ENCODE data around the gene SMG6. TPM values are rescaled to one million over a fixed set of nuclear protein-coding genes. Genes with fewer than 3 reads are reported as not detected.
A peak's percentile ranks its signal among the peaks of the same experiment; 100 is the strongest.

Gene SMG6
- total and polyA plus RNA-seq, 3 experiments from 2014 or later, result 11.2 to 54.1 (median 53.3) TPM

DNA sequence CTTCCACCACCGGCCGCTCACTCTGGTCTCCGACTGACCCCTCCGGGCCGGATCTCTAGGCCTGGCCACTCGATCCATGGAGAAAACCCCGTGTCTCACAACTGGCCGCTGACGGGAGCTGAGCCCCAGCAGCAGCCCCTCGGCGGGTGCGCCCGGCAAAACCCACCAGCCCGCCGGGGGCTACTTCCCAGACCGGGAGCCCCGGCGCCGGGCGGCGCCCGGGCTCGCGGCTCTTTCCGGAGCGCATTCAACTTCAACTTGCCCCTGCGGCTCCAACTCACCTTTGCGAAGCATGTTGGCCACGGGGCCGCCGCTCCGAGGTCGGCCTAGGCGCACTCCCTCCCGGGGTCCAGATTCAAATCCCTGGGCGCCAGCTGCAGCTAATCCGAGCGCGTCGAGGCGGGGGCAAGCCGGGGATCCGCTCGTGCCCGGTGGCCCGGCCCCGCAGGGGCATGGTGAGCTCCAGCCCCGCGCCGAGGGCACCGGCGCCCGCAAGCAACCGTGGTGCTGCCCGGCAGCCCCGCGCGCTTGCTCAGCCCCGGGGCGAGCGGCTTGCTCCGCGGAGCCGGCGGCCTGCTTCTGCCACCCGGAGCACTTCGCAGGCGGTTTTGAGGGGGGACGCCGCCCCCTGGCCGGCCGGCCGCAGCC is 278.9 kb downstream of the SMG6 start:
- Mint-ChIP-seq H3K4me1 (peaks cover 12 to 36% (median 20%) of the 10 kb centered on the region in 3 donors), H3K36me3 (no peaks in the 10 kb centered on the region), H3K4me3 (peak overlapping the region in 6 of 7 donors; percentile 63 to 86 (median 76)), H3K9me3 (no peaks in the 10 kb centered on the region), H3K27ac (no peak overlapping the region), H3K27me3 (peaks cover 29 to 31% of the 10 kb centered on the region in 2 donors)
- no peaks in the 10 kb centered on the region for H3K36me3 ChIP-seq (ENCODE audit: insufficient read depth, low read length)
- peaks cover 16% of the 10 kb centered on the region for H3K27me3 ChIP-seq (ENCODE audit: insufficient read depth, low read length, poor library complexity, severe bottlenecking)
- POLR2A ChIA-PET, result interaction anchor here (1.0 to 1.1 kb wide), 3 partner anchors 154 to 308 kb away, joined by 3 to 4 read pairs (median 3); no protein-coding TSS in a partner anchor
- no peaks in the 10 kb centered on the region for H3K9me3 ChIP-seq (ENCODE audit: low read length)
- CTCF ChIA-PET, result interaction anchor here (1.2 to 2.7 kb wide), 5 partner anchors 11 to 376 kb away, joined by 3 to 13 read pairs (median 5); partner anchors contain the start of gene HIC1
- H3K4me3 ChIP-seq (ENCODE audit: low read length), result peak overlapping the region; percentile 50
- no peak for DNase-seq
- H3K4me1 ChIP-seq (ENCODE audit: insufficient read depth, low read length), result peaks cover 25% of the 10 kb centered on the region
- no peak overlapping the region for H3K27ac ChIP-seq (ENCODE audit: low read depth, low read length)

DNA sequence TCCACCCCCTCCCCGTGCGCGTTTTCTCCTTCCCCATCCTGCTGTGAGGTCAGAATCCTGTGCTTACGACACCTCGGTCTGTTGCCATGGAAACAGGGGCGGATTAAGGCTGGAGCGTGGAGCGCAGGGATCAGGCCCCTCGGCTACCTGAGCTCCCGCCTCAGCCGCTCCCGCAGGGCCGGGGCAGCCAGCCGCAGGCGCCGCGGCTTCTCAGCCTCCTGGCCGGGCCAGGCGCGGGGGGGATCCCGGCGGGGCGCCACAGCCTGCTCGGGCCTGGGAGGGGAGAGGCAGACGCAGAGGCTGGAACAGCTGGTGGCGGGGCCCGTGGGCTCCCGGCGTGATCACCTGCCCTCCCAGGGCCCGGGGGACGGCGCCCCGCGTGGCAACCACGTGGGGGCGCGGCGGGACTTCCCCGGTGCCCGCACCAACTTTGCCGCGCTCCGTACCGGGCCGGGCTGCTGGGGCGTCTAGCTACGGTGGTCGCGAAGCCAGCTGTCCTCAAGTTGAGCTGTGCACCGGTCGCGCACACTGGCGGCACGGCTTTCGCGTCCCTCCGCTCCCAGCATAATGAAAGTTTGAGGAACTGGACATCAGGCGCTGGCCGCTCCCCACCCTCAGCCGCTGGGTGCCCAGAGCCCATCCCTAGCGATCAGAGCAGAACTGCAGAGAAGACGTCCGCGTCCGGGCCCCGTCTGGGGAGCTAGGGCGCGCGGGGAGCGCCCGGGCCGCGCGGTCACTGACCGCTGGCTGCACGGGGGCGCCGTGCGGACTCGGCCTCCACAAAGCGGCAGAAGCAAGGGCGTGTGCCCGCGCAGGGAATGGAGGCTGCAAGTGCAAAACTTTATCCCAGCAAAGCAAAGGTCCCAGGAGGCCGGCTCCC is 279.7 kb downstream of the SMG6 start:
- Mint-ChIP-seq H3K36me3 (no peaks in the 10 kb centered on the region), H3K4me1 (peaks cover 12 to 34% (median 20%) of the 10 kb centered on the region in 3 donors), H3K27ac (peak overlapping the region in 2 of 8 donors; percentile 55 to 58), H3K4me3 (peak overlapping the region; percentile 72 to 82 (median 76)), H3K9me3 (no peaks in the 10 kb centered on the region), H3K27me3 (peaks cover 35 to 37% of the 10 kb centered on the region in 2 donors)
- ChIA-PET POLR2A (interaction anchor here (0.6 to 1.0 kb wide), 2 partner anchors 26 to 307 kb away, joined by 3 read pairs; no protein-coding TSS in a partner anchor), CTCF (interaction anchor here (0.8 to 2.7 kb wide), 5 partner anchors 10 to 375 kb away, joined by 3 to 13 read pairs (median 5); partner anchors contain the start of gene HIC1)
- peaks cover 22% of the 10 kb centered on the region for H3K4me1 ChIP-seq (ENCODE audit: insufficient read depth, low read length)
- no peaks in the 10 kb centered on the region for H3K9me3 ChIP-seq (ENCODE audit: low read length)
- no peaks in the 10 kb centered on the region for H3K36me3 ChIP-seq (ENCODE audit: insufficient read depth, low read length)
- DNase-seq, result peak; percentile 19 to 68 (median 44)
- peak overlapping the region; percentile 50 for H3K4me3 ChIP-seq (ENCODE audit: low read length)
- H3K27ac ChIP-seq (ENCODE audit: low read depth, low read length), result no peak overlapping the region
- peaks cover 16% of the 10 kb centered on the region for H3K27me3 ChIP-seq (ENCODE audit: insufficient read depth, low read length, poor library complexity, severe bottlenecking)

DNA sequence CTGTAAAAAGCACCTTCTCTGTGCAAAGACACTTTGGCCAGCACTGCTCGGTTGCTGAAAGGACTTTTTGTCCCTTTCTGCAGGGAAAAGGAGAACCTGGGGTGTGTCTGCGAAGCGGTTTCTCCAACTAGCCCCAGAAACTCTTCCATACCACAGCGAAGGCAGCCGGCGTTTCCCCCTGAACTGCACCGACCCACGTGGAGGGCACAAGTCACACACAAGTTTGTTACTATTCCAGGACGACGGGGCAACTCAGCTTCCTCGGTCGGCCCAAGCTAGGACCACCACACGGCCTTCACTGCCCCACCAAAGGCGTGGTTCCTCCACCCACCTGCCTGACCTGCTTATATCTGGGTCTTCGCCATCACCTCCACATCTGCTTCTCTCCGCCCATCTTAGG is 280.3 kb downstream of the SMG6 start:
- Histone ChIP-seq H3K4me3 (ENCODE audit: low read length) (no peak overlapping the region), H3K9me3 (ENCODE audit: low read length) (no peaks in the 10 kb centered on the region), H3K4me1 (ENCODE audit: insufficient read depth, low read length) (peaks cover 22% of the 10 kb centered on the region), H3K36me3 (ENCODE audit: insufficient read depth, low read length) (no peaks in the 10 kb centered on the region), H3K27ac (ENCODE audit: low read depth, low read length) (no peak overlapping the region), H3K27me3 (ENCODE audit: insufficient read depth, low read length, poor library complexity, severe bottlenecking) (peaks cover 16% of the 10 kb centered on the region)
- H3K9me3 Mint-ChIP-seq, result no peaks in the 10 kb centered on the region
- peak overlapping the region; percentile 45 to 76 (median 63) for H3K4me3 Mint-ChIP-seq
- H3K4me1 Mint-ChIP-seq, result peaks cover 12 to 34% (median 20%) of the 10 kb centered on the region in 3 donors
- peaks cover 38% of the 10 kb centered on the region in 2 donors for H3K27me3 Mint-ChIP-seq
- H3K36me3 Mint-ChIP-seq, result no peaks in the 10 kb centered on the region
- CTCF ChIA-PET, result interaction anchor here (0.8 kb wide), 1 partner anchor 221 kb away, joined by 3 read pairs; no protein-coding TSS in a partner anchor
- DNase-seq, result no peak
- H3K27ac Mint-ChIP-seq, result peak overlapping the region in 1 of 8 donors; percentile 38
- POLR2A ChIA-PET, result no interaction called here

- Mint-ChIP-seq H3K4me3 (peak overlapping the region; percentile 45 to 76 (median 63)), H3K27me3 (peaks cover 36 to 39% of the 10 kb centered on the region in 2 donors), H3K4me1 (peaks cover 12 to 34% (median 20%) of the 10 kb centered on the region in 3 donors), H3K36me3 (no peaks in the 10 kb centered on the region), H3K27ac (peak overlapping the region in 3 of 8 donors; percentile 39 to 64 (median 47)), H3K9me3 (no peaks in the 10 kb centered on the region)
- Histone ChIP-seq H3K9me3 (ENCODE audit: low read length) (no peaks in the 10 kb centered on the region), H3K36me3 (ENCODE audit: insufficient read depth, low read length) (no peaks in the 10 kb centered on the region), H3K27ac (ENCODE audit: low read depth, low read length) (no peak overlapping the region), H3K4me1 (ENCODE audit: insufficient read depth, low read length) (peaks cover 22% of the 10 kb centered on the region), H3K4me3 (ENCODE audit: low read length) (no peak overlapping the region), H3K27me3 (ENCODE audit: insufficient read depth, low read length, poor library complexity, severe bottlenecking) (peaks cover 16% of the 10 kb centered on the region)
- ChIA-PET POLR2A (no interaction called here), CTCF (no interaction called here)
- peak in 1 of 5 donors; percentile 27 for DNase-seq
Measured at GRCh38 chr17:2022647-2023240, 280.8 kb downstream of the SMG6 start.

- H3K4me3 Mint-ChIP-seq, result no peak overlapping the region
- Histone ChIP-seq H3K36me3 (ENCODE audit: insufficient read depth, low read length) (no peaks in the 10 kb centered on the region), H3K4me3 (ENCODE audit: low read length) (no peak overlapping the region), H3K27ac (ENCODE audit: low read depth, low read length) (no peak overlapping the region), H3K4me1 (ENCODE audit: insufficient read depth, low read length) (peaks cover 16% of the 10 kb centered on the region), H3K9me3 (ENCODE audit: low read length) (no peaks in the 10 kb centered on the region), H3K27me3 (ENCODE audit: insufficient read depth, low read length, poor library complexity, severe bottlenecking) (peaks cover 11% of the 10 kb centered on the region)
- no peak for DNase-seq
- H3K36me3 Mint-ChIP-seq, result no peaks in the 10 kb centered on the region
- H3K9me3 Mint-ChIP-seq, result no peaks in the 10 kb centered on the region
- CTCF ChIA-PET, result interaction anchor here (1.1 kb wide), 1 partner anchor 224 kb away, joined by 4 read pairs; no protein-coding TSS in a partner anchor
- peaks cover 30 to 31% of the 10 kb centered on the region in 2 donors for H3K27me3 Mint-ChIP-seq
- peaks cover 6 to 27% (median 16%) of the 10 kb centered on the region in 3 donors for H3K4me1 Mint-ChIP-seq
- POLR2A ChIA-PET, result no interaction called here
- no peak overlapping the region for H3K27ac Mint-ChIP-seq
Measured at GRCh38 chr17:2020721-2021120, 282.9 kb downstream of the SMG6 start.

DNA sequence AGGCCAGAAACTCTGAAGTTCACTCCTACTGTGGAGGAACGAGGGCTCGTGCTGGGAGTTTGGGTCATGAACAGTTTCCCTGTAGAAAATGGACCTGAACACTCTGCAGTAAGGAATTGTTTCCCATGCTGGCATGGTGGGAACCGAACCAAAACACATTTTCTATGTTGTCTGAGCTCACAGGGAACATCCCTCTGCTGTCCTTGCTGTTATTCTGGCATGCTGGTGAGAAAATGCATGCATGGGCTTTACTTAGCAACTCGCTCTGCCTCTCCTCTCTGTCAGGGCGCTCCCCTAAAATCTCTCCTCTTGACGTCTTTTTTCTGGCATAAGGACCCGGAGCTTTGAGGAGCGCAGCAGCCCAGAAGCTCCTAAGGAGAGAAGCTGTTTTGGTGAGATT is 283.9 kb downstream of the SMG6 start:
- CTCF ChIA-PET, result interaction anchor here (1.1 kb wide), 1 partner anchor 225 kb away, joined by 4 read pairs; no protein-coding TSS in a partner anchor
- no peak overlapping the region for H3K4me3 ChIP-seq (ENCODE audit: low read length)

GRCh38 chr17:2018716-2019510 is 284.7 kb downstream of the SMG6 start:
- no peak overlapping the region for H3K27ac Mint-ChIP-seq
- Histone ChIP-seq H3K36me3 (ENCODE audit: insufficient read depth, low read length) (no peaks in the 10 kb centered on the region), H3K27me3 (ENCODE audit: insufficient read depth, low read length, poor library complexity, severe bottlenecking) (peaks cover 4% of the 10 kb centered on the region), H3K27ac (ENCODE audit: low read depth, low read length) (no peak overlapping the region), H3K4me1 (ENCODE audit: insufficient read depth, low read length) (peaks cover 8% of the 10 kb centered on the region), H3K9me3 (ENCODE audit: low read length) (no peaks in the 10 kb centered on the region), H3K4me3 (ENCODE audit: low read length) (no peak overlapping the region)
- CTCF ChIA-PET, result no interaction called here
- POLR2A ChIA-PET, result no interaction called here
- peaks cover 0 to under 1% (median 0%) of the 10 kb centered on the region in 5 donors for H3K9me3 Mint-ChIP-seq
- H3K36me3 Mint-ChIP-seq, result no peaks in the 10 kb centered on the region
- peaks cover 26 to 31% of the 10 kb centered on the region in 2 donors for H3K27me3 Mint-ChIP-seq
- H3K4me1 Mint-ChIP-seq, result peaks cover 6 to 19% (median 13%) of the 10 kb centered on the region in 3 donors
- no peak for DNase-seq
- H3K4me3 Mint-ChIP-seq, result no peak overlapping the region

More for the DNA sequence above, 283.9 kb downstream of the SMG6 start:
- no peak for DNase-seq
- Histone ChIP-seq H3K27me3 (ENCODE audit: insufficient read depth, low read length, poor library complexity, severe bottlenecking) (peaks cover 11% of the 10 kb centered on the region), H3K27ac (ENCODE audit: low read depth, low read length) (no peak overlapping the region), H3K9me3 (ENCODE audit: low read length) (no peaks in the 10 kb centered on the region), H3K4me1 (ENCODE audit: insufficient read depth, low read length) (peaks cover 14% of the 10 kb centered on the region), H3K36me3 (ENCODE audit: insufficient read depth, low read length) (no peaks in the 10 kb centered on the region)
- POLR2A ChIA-PET, result no interaction called here
- H3K27me3 Mint-ChIP-seq, result peaks cover 26 to 30% of the 10 kb centered on the region in 2 donors
- H3K4me3 Mint-ChIP-seq, result no peak overlapping the region
- no peaks in the 10 kb centered on the region for H3K9me3 Mint-ChIP-seq
- H3K4me1 Mint-ChIP-seq, result peaks cover 6 to 22% (median 16%) of the 10 kb centered on the region in 3 donors
- H3K27ac Mint-ChIP-seq, result no peak overlapping the region
- H3K36me3 Mint-ChIP-seq, result no peaks in the 10 kb centered on the region

All from CD8-positive, alpha-beta memory T cell (primary cell).